LNCaP clone FGC (cell line): Measurements from ENCODE around the gene HSPA9.

Experiments used
- DNase-seq: peaks from one replicate; pipeline ENCODE4 v3.0.0-alpha.2; 2011; ENCODE audit warnings: low read depth
- H3K4me3 ChIP-seq: 2 replicates; pipeline ENCODE4 v1.5.1; 2011; ENCODE audit warnings: mild to moderate bottlenecking, low read depth, low read length, control low read depth
- CTCF ChIP-seq: IDR thresholded peaks from 2 replicates; pipeline ENCODE4 v1.5.1; 2012; ENCODE audit warnings: mild to moderate bottlenecking; ENCODE audit not compliant: control insufficient read depth, insufficient read depth; ENCODE audit errors: extremely low read depth

Gene HSPA9

GRCh38 chr5:138564242-138564641 is 11.0 kb downstream of the HSPA9 start:
- H3K4me3 ChIP-seq, result no peak overlapping the region
- no peak for TF ChIP-seq CTCF
- DNase-seq, result no peak

GRCh38 chr5:138563340-138564118 is 11.7 kb downstream of the HSPA9 start:
- no peak for TF ChIP-seq CTCF
- DNase-seq, result no peak
- no peak overlapping the region for H3K4me3 ChIP-seq

GRCh38 chr5:138560971-138561370 is 14.2 kb downstream of the HSPA9 start:
- no peak overlapping the region for H3K4me3 ChIP-seq
- no peak for DNase-seq
- TF ChIP-seq CTCF, result no peak

- peak; percentile 97 for DNase-seq
- TF ChIP-seq CTCF, result no peak
These were observed 15.3 kb downstream of the HSPA9 start for GRCh38 chr5:138559937-138560336.

GRCh38 chr5:138557677-138558076 is 17.5 kb downstream of the HSPA9 start:
- TF ChIP-seq CTCF, result no peak
- no peak overlapping the region for H3K4me3 ChIP-seq
- no peak for DNase-seq

More at GRCh38 chr5:138559937-138560336, 15.3 kb downstream of the HSPA9 start:
- no peak overlapping the region for H3K4me3 ChIP-seq

- no peak overlapping the region for H3K4me3 ChIP-seq
- no peak for TF ChIP-seq CTCF
- no peak for DNase-seq
These were observed 21.1 kb downstream of the HSPA9 start for GRCh38 chr5:138554143-138554542.

- no peak overlapping the region for H3K4me3 ChIP-seq
- TF ChIP-seq CTCF, result no peak
- no peak for DNase-seq
These were observed 21.6 kb downstream of the HSPA9 start for GRCh38 chr5:138553437-138554095.
